Cardiac muscle cell (in vitro differentiated cells and primary cell): Measurements from ENCODE around the gene IMPA2. TPM values are rescaled to one million over a fixed set of nuclear protein-coding genes. Genes with fewer than 3 reads are reported as not detected.

Experiments
- DNase-seq, 2 donors: peaks; one replicate each; pipeline versions ENCODE4 v3.0.0 to v3.0.0-alpha.2; 2010 to 2017; ENCODE audit warnings: low read depth in 1 of 2, low spot score in 1 of 2
- H3K27ac ChIP-seq: fragments of 200-600 bp; sonication (generic); 2 replicates; pipeline ENCODE4 v1.5.1; 2016
- H3K27me3 ChIP-seq: fragments of 200-600 bp; sonication (generic); 2 replicates; pipeline ENCODE4 v1.6.0; 2016; ENCODE audit warnings: control low read depth
- H3K36me3 ChIP-seq: fragments of 200-600 bp; sonication (generic); 2 replicates; pipeline ENCODE4 v1.5.1; 2016; ENCODE audit warnings: control low read depth
- H3K4me1 ChIP-seq: fragments of 200-600 bp; sonication (generic); 2 replicates; pipeline ENCODE4 v1.8.1; 2017; ENCODE audit warnings: low read depth, mild to moderate bottlenecking, mixed run types
- H3K4me3 ChIP-seq: fragments of 200-600 bp; sonication (generic); 2 replicates; pipeline ENCODE4 v1.5.1; 2016; ENCODE audit warnings: mild to moderate bottlenecking
- H3K9me3 ChIP-seq: fragments of 200-600 bp; sonication (generic); 2 replicates; pipeline ENCODE4 v1.5.1; 2017; ENCODE audit warnings: low read depth, mild to moderate bottlenecking, control low read depth
- polyA plus RNA-seq: library from polyadenylated mRNA; unstranded; fragments of >200 nt; fragmentation: Nextera tagmentation; extraction: Ambion mirVana; gene quantifications from 2 replicates; pipeline ENCODE4 v1.2.1, GENCODE V29; 2016
- total RNA-seq: library from RNA; depleted of rRNA; stranded (reverse); fragments of >200 nt; gene quantifications from 2 replicates; pipeline ENCODE4 v1.2.3, GENCODE V29; 2016
- TF ChIP-seq, protein P1 (sequence below): IDR thresholded peaks from 2 replicates; pipeline ENCODE4 v1.5.1; 2012; ENCODE audit warnings: low read depth, mild to moderate bottlenecking, low read length

Gene IMPA2
- total and polyA plus RNA-seq, 2 experiments from 2014 or later = 23.9 to 60.0 TPM

DNA sequence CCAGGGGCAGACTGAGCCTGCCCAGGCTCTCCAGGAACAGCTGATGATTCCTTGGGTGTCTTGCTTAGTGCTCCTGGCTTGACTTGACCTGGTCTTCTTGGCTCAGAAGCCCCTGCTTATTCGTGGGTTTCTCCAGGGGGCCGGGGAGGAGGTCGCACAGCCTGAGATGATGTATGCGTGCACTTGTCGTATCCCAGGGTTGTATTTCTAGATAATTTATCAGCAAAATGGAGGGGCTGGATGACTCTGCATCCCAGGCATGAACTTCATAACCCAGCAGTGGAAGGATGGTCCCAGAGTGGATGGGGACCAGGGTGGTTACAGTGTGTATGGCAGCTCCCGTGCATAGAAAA, 25.2 kb downstream of the IMPA2 start:
- H3K27me3 ChIP-seq = no peaks in the 10 kb centered on the region
- no peak overlapping the region for H3K4me3 ChIP-seq
- H3K36me3 ChIP-seq = no peaks in the 10 kb centered on the region
- H3K27ac ChIP-seq = no peak overlapping the region
- no peaks in the 10 kb centered on the region for H3K4me1 ChIP-seq
- DNase-seq = no peak
- TF ChIP-seq, protein P1, sequence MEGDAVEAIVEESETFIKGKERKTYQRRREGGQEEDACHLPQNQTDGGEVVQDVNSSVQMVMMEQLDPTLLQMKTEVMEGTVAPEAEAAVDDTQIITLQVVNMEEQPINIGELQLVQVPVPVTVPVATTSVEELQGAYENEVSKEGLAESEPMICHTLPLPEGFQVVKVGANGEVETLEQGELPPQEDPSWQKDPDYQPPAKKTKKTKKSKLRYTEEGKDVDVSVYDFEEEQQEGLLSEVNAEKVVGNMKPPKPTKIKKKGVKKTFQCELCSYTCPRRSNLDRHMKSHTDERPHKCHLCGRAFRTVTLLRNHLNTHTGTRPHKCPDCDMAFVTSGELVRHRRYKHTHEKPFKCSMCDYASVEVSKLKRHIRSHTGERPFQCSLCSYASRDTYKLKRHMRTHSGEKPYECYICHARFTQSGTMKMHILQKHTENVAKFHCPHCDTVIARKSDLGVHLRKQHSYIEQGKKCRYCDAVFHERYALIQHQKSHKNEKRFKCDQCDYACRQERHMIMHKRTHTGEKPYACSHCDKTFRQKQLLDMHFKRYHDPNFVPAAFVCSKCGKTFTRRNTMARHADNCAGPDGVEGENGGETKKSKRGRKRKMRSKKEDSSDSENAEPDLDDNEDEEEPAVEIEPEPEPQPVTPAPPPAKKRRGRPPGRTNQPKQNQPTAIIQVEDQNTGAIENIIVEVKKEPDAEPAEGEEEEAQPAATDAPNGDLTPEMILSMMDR = no peak
- no peaks in the 10 kb centered on the region for H3K9me3 ChIP-seq

DNA sequence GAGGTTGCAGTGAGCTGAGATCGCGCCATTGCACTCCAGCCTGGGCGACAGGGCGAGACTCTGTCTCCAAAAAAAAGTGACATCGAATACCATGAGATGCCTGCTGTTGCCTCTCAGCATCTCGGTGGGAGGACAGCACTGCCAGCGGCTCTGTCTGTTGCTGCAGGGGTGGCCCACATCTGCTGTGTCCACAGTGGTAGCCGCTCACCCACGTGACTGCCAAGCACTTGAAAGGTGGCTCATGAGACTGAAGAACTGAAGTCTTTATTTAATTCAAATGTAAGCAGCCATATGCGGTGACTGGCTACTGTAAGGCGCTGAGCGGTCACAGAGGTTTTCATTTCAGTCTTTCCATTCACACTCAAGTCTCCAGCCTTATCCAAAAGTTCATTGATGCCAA, 25.8 kb downstream of the IMPA2 start:
- Histone ChIP-seq H3K4me1 (no peaks in the 10 kb centered on the region), H3K36me3 (no peaks in the 10 kb centered on the region), H3K9me3 (no peaks in the 10 kb centered on the region), H3K4me3 (no peak overlapping the region), H3K27ac (no peak overlapping the region), H3K27me3 (no peaks in the 10 kb centered on the region)
- DNase-seq = no peak
- TF ChIP-seq, protein P1 = no peak

DNA sequence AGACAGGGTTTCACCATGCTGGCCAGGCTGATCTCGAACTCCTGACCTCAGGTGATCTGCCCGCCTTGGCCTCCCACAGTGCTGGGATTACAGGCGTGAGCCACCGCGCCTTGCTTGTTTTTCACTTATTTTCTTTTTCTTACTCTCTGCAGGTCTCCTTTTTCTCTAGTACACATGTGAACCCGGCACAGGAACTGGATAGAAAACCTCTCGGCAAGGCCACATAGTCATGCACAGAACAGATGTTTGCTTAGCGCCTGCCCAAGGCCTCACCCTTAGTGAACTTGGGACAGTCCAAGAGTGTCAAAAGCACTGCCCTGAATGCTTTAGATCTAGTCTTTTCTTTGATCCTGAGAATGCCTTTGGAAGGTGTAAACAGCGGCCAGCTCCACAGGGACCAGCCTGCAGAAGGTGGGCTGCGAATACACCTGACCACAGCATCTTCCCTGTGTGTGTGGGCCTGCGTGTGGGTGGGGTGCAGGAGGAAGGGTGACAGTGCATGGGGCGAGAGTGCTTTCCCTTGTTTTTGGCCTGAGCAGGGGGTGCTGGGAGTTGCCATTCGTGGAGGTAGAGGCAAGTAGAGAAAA, 27.0 kb downstream of the IMPA2 start:
- no peak for DNase-seq
- Histone ChIP-seq H3K4me1 (peaks cover 8% of the 10 kb centered on the region), H3K27ac (no peak overlapping the region), H3K36me3 (no peaks in the 10 kb centered on the region), H3K4me3 (no peak overlapping the region), H3K27me3 (no peaks in the 10 kb centered on the region), H3K9me3 (no peaks in the 10 kb centered on the region)
- TF ChIP-seq, protein P1 = no peak

DNA sequence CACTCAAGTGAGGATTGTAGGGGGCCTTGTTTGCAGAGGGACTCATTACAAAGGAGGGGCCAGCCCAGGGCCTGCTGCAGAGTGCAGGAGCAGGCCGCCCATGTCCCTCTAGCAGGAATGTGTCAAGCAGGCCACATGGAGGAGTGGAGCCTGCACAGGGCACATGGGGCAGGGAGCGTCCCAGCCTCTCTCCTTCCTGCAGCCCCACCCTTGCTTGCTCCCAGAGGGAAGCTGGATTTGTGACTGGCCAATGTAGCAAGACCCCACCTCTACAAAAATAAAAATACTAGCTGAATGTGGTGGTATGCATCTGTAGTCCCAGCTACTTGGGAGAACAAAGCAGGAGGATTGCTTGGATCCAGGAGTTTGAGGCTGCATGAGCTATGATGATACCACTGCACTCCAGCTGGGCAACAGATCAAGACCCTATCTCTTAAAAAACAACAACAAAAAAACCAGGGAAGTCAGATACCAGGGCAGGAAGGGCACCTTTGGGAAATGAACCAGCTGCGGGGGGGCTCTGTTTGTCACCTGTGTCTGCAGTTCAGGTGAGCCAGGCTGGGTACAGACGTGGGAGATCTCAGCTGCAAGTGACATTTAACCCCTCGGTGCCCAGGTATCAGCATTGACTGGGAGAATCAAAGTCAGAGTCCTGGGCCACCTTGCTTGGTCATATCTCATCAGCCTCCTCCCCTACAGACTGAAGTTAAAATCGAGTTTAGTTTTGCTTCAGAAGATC, 27.7 kb downstream of the IMPA2 start:
- TF ChIP-seq, protein P1 = no peak
- no peaks in the 10 kb centered on the region for H3K9me3 ChIP-seq

DNA sequence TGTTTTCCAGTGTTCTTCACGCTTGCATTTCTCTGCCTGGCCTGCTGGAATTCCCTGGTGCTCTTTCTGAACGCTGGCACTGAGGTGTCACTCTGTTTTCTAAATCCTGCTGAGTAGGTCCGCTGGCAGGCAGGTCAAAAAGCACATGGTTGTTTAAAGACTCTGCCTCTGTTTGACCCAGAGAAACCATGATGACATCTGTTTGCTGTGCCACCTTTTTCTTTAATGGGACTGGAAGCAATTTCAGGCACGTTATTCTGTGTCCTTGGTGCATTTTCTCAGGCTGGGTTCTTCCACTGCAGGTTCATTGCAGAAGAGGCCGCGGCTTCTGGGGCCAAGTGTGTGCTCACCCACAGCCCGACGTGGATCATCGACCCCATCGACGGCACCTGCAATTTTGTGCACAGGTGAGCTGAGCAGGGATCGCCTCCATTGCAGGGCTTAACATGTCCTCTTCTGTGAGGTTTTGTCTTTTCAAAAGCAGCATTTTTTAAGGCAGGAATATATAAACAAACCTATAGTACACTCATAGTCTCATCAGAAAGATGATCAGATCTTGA, 28.4 kb downstream of the IMPA2 start:
- DNase-seq = no peak
- Histone ChIP-seq H3K4me1 (peaks cover 8% of the 10 kb centered on the region), H3K27ac (no peak overlapping the region), H3K4me3 (no peak overlapping the region), H3K9me3 (no peaks in the 10 kb centered on the region), H3K36me3 (no peaks in the 10 kb centered on the region), H3K27me3 (no peaks in the 10 kb centered on the region)
- TF ChIP-seq, protein P1 = no peak

More for the DNA sequence above, 27.7 kb downstream of the IMPA2 start:
- no peak overlapping the region for H3K27ac ChIP-seq
- no peak for DNase-seq
- peaks cover 8% of the 10 kb centered on the region for H3K4me1 ChIP-seq
- no peaks in the 10 kb centered on the region for H3K27me3 ChIP-seq
- no peaks in the 10 kb centered on the region for H3K36me3 ChIP-seq
- H3K4me3 ChIP-seq = no peak overlapping the region
